Measurements from ENCODE around the gene CNNM2.
"Not testable (repeated sequence)": the region's sequence is repeated elsewhere in the genome, so short reads cannot be mapped to it uniquely, and the experiment has no call there.

CNNM2 gene

DNA sequence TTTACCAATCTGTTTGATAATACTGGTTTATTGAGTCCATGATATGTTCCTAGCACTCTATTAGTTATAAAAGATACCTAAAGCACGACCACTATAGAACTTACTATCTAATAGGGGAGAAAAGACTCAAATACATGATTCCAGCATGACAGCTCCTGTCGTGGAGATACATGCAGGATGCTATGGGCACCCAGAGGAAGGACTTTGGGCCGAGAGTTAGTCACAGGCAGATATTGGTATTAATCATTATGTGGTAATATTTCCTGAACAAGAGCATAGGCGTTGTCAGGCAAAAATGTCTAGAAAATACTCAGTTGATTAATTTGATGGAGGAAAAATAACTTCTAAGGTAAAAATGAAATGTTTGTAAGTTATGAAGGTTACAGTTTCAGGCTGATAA, 31.8 kb downstream of the CNNM2 start:
- no peak for DNase-seq (ENCODE audit: insufficient read length, low spot score)
- no peak for FAIRE-seq
- TF ChIP-seq, protein P1, sequence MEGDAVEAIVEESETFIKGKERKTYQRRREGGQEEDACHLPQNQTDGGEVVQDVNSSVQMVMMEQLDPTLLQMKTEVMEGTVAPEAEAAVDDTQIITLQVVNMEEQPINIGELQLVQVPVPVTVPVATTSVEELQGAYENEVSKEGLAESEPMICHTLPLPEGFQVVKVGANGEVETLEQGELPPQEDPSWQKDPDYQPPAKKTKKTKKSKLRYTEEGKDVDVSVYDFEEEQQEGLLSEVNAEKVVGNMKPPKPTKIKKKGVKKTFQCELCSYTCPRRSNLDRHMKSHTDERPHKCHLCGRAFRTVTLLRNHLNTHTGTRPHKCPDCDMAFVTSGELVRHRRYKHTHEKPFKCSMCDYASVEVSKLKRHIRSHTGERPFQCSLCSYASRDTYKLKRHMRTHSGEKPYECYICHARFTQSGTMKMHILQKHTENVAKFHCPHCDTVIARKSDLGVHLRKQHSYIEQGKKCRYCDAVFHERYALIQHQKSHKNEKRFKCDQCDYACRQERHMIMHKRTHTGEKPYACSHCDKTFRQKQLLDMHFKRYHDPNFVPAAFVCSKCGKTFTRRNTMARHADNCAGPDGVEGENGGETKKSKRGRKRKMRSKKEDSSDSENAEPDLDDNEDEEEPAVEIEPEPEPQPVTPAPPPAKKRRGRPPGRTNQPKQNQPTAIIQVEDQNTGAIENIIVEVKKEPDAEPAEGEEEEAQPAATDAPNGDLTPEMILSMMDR (IDR thresholded peaks at IDR 0.05; ENCODE audit: insufficient read depth, missing control alignments): no peak

DNA sequence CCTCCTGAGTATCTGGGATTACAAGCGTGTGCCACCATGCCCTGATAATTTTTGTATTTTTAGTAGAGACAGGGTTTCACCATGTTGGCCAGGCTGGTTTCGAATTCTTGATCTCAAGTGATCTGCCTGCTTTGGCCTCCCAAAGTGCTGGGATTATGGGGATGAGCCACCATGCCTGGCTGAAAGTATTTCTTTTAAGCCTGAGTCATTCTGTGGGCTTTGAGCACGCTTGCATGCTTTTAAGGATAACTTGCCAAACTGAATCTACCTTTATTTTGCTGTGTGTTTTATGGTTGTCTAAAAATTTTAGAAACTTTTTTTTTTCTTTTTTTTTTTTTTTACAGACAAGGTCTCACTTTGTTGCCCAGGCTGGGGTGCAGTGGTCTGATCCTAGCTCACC, 33.2 kb downstream of the CNNM2 start:
- no peak for DNase-seq (ENCODE audit: insufficient read length, low spot score)
- no peak for FAIRE-seq
- TF ChIP-seq, protein P1 (IDR thresholded peaks at IDR 0.05; ENCODE audit: insufficient read depth, missing control alignments): no peak

DNA sequence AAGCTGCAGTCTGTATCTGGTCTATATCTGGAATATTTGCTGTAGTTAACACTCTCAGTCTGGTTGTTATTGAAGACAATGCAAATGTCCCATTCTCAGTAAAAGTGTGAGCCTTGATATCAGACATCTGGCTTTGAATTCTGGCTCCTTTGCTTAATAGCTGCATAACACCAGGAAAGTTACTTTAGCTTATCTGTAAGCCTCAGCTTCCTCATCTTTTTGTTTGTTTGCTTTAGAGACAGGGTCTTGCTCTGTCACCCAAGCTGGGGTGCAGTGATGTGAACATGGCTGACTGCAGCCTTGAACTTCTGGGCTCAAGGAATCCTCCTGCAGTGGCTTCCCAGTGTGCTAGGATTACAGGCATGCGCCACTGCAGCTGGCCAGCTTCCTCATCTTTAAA, 41.3 kb downstream of the CNNM2 start:
- no peak for DNase-seq (ENCODE audit: insufficient read length, low spot score)
- FAIRE-seq: no peak
- TF ChIP-seq, protein P1 (IDR thresholded peaks at IDR 0.05; ENCODE audit: insufficient read depth, missing control alignments): no peak

DNA sequence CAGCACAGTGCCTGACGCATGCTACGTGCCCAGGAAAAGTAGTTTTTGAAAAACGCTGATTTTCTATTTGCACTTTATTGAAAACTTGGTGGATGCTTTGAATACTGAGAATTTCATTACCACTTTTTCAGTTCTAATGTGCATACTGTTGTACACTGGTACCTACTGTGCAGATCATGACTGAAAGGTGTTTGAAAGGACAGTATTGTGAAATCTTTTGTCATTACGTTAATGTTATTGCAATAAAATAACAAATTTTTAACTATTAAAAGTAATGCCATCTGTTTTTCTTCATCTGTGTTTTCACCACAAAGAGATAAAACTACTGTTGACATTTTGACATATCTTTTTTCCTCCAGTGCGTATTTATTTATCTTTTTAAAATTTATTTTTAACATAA, 42.1 kb downstream of the CNNM2 start:
- no peak for DNase-seq (ENCODE audit: insufficient read length, low spot score)
- no peak for FAIRE-seq
- TF ChIP-seq, protein P1 (IDR thresholded peaks at IDR 0.05; ENCODE audit: insufficient read depth, missing control alignments): no peak

DNA sequence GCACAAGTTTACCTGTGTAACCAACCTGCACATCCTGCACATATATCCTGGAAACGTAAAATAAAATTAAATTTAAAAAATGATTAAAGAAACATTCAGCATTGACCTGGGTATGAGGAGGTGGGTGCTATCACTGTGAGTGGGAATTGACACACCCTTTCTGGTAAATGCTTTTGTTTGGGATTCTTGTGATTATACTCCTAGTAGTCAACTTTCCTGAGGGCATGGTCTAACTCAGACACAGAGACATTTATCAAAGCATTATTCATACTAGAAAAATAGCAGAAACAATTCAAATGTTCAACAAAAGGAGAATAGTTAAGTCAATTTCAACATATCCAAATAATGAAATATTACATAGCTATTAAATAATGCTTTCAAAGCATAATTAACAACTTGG, 44.2 kb downstream of the CNNM2 start:
- TF ChIP-seq, protein P1 (IDR thresholded peaks at IDR 0.05; ENCODE audit: insufficient read depth, missing control alignments): no peak
- FAIRE-seq (no peak), DNase-seq (ENCODE audit: insufficient read length, low spot score) (no peak)

DNA sequence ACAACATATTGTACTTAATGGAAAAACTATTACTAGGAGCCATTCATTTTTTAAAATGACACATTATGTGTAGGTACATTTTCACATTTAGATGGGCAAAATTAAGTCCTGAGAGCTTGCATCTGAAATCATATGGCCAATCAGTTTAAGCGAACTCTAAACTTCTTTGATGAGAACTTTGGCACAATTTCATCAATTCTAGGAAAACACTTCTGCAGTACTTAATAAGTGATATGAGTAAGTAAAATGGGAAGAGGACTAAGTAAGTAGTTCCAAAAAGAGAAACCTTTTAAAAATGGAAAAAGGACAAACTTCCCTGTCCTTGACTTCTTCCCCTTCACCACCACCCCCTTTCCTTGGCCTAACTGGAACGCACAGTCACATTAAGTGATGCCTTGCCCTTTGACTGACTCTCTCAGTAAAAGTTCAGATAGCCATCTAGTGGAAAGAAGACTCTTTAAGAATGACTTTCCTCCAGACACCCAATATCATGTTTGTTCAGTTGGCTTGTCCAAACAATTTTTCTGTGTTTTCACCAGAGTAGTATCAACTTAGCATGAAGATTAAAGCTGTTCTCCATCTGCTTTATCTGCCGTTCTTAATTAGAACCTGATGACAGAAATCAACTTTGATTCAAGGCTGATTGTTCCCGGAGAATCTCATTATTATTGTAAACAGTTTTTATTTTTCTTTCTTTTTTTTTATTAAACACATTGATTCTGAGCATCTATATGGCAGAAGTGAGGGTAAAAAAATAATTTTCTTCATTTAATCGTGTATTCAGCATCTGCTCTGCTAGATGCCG, 45.1 kb downstream of the CNNM2 start:
- no peak for DNase-seq (ENCODE audit: insufficient read length, low spot score)
- FAIRE-seq: peak; percentile 41
- TF ChIP-seq, protein P1 (IDR thresholded peaks at IDR 0.05; ENCODE audit: insufficient read depth, missing control alignments): no peak

DNA sequence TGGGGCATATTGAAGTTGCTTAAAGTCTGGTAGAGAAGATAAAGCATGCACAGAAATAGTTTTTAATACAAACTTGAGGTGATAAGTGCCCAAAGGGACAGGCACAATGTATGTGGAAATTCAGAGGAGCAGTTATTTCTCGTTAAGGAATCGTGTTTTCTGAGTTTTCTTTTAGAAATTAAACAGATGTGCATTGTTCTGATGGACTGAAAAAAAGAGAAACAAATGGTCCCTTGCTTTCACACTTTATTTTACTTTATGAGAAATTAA, 45.6 kb downstream of the CNNM2 start:
- TF ChIP-seq, protein P1 (IDR thresholded peaks at IDR 0.05; ENCODE audit: insufficient read depth, missing control alignments): no peak
- DNase-seq (ENCODE audit: insufficient read length, low spot score): no peak
- FAIRE-seq: no peak

DNA sequence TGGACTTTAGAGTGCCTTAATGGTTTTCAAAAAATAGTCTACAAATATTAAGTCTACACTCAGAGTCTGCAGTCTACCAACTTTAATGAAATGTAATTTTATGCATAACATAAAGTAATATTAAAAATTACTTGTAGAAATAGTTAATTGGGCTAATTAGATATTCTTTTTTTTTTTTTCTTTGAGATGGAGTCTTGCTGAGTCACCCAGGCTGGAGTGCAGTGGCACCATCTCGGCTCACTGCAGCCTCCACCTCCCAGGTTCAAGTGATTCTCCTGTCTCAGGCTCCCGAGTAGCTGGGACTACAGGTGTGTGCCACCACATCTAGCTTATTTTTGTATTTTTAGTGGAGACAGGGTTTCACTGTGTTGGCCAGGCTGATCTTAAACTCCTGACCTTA, 46.0 kb downstream of the CNNM2 start:
- not testable (repeated sequence) for FAIRE-seq; DNase-seq (ENCODE audit: insufficient read length, low spot score)
